ENCODE measurements around the gene STX16.

DNA sequence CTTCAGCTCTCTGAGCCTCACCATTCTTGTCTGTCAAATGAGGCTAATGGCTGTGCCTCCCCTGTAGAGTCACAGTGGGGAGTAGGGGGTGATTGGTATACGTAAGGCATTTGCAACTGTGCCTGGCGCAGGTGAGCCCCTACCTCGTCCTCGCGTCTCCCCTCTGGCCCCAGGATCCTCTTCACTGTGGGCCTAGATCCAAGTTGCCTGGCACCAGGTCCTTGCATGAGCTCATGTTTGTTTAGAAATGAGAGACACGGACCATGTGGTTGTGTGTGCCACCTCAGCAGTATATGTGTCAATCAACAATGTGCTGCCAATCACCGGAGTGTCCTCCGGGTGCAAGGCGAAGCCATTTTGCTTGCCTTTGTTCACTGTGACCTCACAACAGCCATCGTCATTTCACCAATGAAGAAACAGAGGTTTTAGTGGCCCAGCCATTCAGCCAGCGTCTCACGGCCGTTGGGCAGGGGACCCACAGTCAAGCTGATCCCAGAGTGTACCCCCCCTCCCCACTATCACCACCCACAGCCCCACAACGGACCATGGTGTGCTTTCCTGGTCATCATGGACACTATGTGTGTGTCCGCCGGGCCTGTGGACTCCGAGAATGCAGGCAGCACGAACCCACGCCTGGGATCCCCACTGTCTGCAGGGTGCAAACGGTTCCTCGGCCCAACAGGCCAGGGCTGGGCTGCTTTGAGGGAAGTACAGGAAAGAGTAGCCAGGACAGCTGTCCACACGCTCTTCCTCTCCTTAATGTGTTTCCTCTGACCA is 35.9 kb upstream of the STX16 start:
- TF ChIP-seq EZH2phosphoT487 (IDR thresholded peaks at IDR 0.05; ENCODE audit: low read depth, severe bottlenecking, unreplicated experiment), result no peak
- TF ChIP-seq, protein P1, sequence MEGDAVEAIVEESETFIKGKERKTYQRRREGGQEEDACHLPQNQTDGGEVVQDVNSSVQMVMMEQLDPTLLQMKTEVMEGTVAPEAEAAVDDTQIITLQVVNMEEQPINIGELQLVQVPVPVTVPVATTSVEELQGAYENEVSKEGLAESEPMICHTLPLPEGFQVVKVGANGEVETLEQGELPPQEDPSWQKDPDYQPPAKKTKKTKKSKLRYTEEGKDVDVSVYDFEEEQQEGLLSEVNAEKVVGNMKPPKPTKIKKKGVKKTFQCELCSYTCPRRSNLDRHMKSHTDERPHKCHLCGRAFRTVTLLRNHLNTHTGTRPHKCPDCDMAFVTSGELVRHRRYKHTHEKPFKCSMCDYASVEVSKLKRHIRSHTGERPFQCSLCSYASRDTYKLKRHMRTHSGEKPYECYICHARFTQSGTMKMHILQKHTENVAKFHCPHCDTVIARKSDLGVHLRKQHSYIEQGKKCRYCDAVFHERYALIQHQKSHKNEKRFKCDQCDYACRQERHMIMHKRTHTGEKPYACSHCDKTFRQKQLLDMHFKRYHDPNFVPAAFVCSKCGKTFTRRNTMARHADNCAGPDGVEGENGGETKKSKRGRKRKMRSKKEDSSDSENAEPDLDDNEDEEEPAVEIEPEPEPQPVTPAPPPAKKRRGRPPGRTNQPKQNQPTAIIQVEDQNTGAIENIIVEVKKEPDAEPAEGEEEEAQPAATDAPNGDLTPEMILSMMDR (IDR thresholded peaks at IDR 0.05; ENCODE audit: poor library complexity), result no peak
- no peak for TF ChIP-seq EZH2 (IDR thresholded peaks at IDR 0.05; ENCODE audit: borderline replicate concordance)

Measured in hepatocyte (in vitro differentiated cells).